D721Med (cell line): ENCODE measurements around the gene KRTAP10-9.
"Not testable (repeated sequence)": the region's sequence is repeated elsewhere in the genome, so short reads cannot be mapped to it uniquely, and the experiment has no call there.

Experiments used
- DNase-seq: peaks from one replicate; pipeline ENCODE4 v3.0.0; 2011; ENCODE audit warnings: low spot score; ENCODE audit not compliant: insufficient read length
- FAIRE-seq: peaks from 2 replicates; lab custom pipeline; 2011; peaks lifted over from hg19 to GRCh38; lab: Jason Lieb, UNC
- TF ChIP-seq, protein P1 (sequence below): IDR thresholded peaks from 2 replicates; pipeline ENCODE4 v1.5.1; 2012; ENCODE audit warnings: mild to moderate bottlenecking, control low read depth; ENCODE audit not compliant: insufficient read depth; ENCODE audit errors: missing control alignments

KRTAP10-9 gene

GRCh38 chr21:44618909-44619308 lies 8.0 kb upstream of the KRTAP10-9 start:
- no peak for FAIRE-seq
- TF ChIP-seq, protein P1, sequence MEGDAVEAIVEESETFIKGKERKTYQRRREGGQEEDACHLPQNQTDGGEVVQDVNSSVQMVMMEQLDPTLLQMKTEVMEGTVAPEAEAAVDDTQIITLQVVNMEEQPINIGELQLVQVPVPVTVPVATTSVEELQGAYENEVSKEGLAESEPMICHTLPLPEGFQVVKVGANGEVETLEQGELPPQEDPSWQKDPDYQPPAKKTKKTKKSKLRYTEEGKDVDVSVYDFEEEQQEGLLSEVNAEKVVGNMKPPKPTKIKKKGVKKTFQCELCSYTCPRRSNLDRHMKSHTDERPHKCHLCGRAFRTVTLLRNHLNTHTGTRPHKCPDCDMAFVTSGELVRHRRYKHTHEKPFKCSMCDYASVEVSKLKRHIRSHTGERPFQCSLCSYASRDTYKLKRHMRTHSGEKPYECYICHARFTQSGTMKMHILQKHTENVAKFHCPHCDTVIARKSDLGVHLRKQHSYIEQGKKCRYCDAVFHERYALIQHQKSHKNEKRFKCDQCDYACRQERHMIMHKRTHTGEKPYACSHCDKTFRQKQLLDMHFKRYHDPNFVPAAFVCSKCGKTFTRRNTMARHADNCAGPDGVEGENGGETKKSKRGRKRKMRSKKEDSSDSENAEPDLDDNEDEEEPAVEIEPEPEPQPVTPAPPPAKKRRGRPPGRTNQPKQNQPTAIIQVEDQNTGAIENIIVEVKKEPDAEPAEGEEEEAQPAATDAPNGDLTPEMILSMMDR = no peak

DNA sequence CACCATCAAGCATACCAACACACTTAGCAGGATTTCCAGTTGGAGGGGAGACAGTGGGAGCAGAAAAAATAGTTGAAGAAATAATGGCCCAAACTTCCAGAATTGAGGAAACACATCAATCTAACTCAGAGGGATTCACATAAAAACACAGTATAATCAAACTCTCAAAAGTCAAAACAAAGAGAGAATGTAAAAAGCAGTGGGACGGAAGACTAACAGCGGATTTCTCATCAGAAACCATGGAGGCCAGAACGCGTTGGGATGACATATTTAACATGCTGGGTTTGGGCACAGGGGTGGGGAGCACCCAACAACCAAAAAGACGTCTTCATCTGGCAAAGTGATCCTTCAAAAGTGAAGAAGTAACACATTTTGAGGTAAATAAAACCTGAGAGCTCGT lies 7.0 kb upstream of the KRTAP10-9 start:
- TF ChIP-seq, protein P1 = no peak
- FAIRE-seq = no peak
- no peak for DNase-seq

More at GRCh38 chr21:44618909-44619308, 8.0 kb upstream of the KRTAP10-9 start:
- DNase-seq = no peak

DNA sequence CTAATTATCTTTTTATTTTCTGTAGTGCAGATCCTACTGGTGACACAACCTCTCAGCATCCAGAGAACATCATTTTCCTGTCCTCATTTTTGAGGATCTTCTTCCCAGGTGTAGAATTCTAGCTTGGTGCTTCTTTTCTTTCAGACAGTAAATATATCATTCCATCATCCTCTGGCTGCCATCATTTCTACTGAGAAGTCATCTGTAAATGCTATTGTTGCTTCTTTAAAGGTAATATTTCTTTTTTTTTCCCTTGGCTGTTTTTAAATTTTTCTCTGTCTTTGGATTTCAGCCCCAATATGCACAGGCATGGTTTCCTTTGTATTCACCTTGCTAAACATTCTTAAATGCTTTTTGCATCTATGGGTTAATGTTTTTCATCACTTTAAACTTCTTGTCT lies 3.3 kb upstream of the KRTAP10-9 start:
- TF ChIP-seq, protein P1 = no peak
- DNase-seq (no peak), FAIRE-seq (no peak)

DNA sequence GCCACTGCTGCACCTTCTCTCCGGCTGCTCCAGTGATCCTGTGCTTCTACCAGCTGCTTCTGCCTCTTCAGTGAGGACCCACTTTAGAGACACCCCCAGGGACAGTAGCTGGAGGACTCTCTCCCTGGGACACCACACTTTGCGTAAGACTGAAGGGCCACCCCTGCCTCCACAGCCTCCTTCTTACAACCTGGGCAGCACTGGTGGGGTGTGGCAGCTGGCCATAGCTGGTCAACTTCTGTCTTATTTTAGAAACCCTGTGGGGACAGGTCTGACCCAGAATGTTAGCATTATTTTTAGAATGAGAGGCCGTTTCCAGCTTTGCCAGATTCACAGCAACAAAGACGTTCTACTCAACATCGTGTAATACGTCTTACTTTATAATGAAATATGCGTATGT lies 1.1 kb upstream of the KRTAP10-9 start:
- DNase-seq = no peak
- TF ChIP-seq, protein P1 = no peak
- no peak for FAIRE-seq

- FAIRE-seq = no peak
These were observed 631 bp upstream of the KRTAP10-9 start for GRCh38 chr21:44626262-44626661.

DNA sequence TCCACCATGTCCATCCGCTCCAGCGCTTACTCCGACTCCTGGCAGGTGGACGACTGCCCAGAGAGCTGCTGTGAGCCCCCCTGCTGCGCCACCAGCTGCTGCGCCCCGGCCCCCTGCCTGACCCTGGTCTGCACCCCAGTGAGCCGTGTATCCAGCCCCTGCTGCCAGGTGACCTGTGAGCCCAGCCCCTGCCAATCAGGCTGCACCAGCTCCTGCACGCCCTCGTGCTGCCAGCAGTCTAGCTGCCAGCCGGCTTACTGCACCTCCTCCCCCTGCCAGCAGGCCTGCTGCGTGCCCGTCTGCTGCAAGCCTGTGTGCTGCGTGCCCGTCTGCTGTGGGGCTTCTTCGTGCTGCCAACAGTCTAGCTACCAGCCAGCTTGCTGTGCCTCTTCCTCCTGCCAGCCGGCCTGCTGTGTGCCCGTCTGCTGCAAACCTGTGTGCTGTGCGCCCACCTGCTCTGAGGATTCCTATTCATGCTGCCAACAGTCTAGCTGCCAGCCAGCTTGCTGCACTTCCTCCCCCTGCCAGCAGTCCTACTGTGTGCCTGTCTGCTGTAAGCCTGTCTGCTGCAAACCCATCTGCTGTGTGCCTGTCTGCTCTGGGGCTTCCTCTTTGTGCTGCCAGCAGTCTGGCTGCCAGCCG lies 409 bp downstream of the KRTAP10-9 start:
- DNase-seq, FAIRE-seq: not testable (repeated sequence)

More at GRCh38 chr21:44626262-44626661, 631 bp upstream of the KRTAP10-9 start:
- no peak for DNase-seq
- TF ChIP-seq, protein P1 = no peak

DNA sequence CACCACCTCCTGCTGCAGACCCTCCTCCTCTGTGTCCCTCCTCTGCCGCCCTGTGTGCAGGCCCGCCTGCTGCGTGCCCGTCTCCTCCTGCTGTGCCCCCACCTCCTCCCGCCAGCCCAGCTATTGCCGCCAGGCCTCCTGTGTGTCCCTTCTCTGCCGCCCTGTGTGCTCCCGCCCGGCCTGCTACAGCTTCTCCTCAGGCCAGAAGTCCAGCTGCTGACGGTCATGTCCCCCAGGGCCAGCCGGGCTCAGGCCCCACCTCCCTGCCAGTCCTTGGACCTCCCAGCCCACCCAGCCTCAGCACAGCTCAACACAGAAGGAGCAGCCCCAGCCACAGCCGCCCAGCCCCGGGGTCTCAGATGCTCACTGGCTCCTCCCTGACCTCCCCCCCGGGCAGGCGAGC lies 939 bp downstream of the KRTAP10-9 start:
- not testable (repeated sequence) for DNase-seq, FAIRE-seq

DNA sequence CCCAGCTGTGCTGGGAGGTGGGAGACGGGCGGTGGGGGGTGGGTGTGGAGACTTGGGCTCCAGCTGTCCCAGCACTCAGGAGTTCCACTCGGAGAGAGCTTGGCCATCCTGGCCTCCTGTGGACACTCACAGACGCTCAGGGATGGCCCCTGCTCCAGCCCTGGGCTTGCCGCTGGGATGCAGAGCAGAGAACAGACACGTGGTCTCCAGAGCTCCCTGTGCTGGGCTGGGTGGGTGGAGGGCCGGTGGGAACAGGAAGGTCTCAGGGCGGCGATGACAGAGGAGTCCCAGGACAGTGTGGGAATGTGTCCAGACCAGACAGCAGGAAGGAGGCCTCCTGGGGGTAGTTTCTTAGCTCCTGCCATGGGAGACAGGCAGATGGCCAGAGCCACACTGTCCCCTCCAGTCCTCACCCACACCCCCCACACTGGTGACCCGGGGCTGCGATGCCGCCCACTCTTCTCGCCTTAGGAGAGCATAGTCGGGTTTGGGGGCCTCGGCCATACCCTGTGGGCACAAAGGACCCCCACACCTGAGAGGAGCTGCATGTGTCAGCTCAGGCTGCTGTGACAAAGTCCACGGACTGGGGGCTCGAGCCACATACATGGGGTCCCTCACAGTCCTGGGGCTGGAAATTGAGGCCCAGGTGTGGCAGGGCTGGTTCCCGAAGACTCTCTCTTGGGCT lies 2.0 kb downstream of the KRTAP10-9 start:
- TF ChIP-seq, protein P1 = no peak
- no peak for FAIRE-seq
- DNase-seq = no peak
